ENCODE data around the gene CREB3L2. TPM values are rescaled to one million over a fixed set of nuclear protein-coding genes. Genes with fewer than 3 reads are reported as not detected.

CREB3L2 gene
- total and polyA plus RNA-seq, 10 of the 15 experiments (the other 5 are each of a cell fraction or from before 2014, with no cell fraction given) = 6.4 to 67.1 (median 26.2) TPM

- TF ChIP-seq POLR2AphosphoS2 (IDR thresholded peaks at IDR 0.05; ENCODE audit: low read depth, low read length) = 0 out of 2 replicates have a peak, but pooled peaks have one; percentile 22
- no peak for TF ChIP-seq USF2 (IDR thresholded peaks at IDR 0.05; ENCODE audit: borderline replicate concordance, low read depth, low read length)
- ATAC-seq (no peak), FAIRE-seq (no peak), DNase-seq (ENCODE audit: low read depth, low spot score) (no peak)
- CTCF ChIA-PET = interaction anchor here (0.8 to 16.2 kb wide), 4 partner anchors 14 to 331 kb away, joined by 3 to 271 read pairs (median 9); partner anchors contain the start of gene CREB3L2
- Histone ChIP-seq H3K4me3 (peak overlapping the region; percentile 4; the same call in 1 of the 2 replicates), H3K9me3 (replicated peaks; ENCODE audit: control insufficient read depth, insufficient read depth, low read length) (peaks cover 22% of the 10 kb centered on the region), H3K27me3 (replicated peaks in 1 of 2; ENCODE audit: control insufficient read depth in 2 of 2, insufficient read depth in 2 of 2, low read length in 1 of 2) (no peaks in the 10 kb centered on the region), H3K4me1 (ENCODE audit: control insufficient read depth, insufficient read depth, low read length) (peaks cover 76% of the 10 kb centered on the region), H4K20me1 (ENCODE audit: control insufficient read depth, insufficient read depth) (no peaks in the 10 kb centered on the region), H3K9ac (ENCODE audit: control insufficient read depth, insufficient read depth, low read length) (peak overlapping the region; percentile 53), H3K27ac (ENCODE audit: control insufficient read depth, insufficient read depth) (peak overlapping the region; percentile 95), H3K79me2 (ENCODE audit: control insufficient read depth, insufficient read depth, low read length) (peaks cover 96% of the 10 kb centered on the region), H2AFZ (ENCODE audit: control insufficient read depth, low read depth, low read length) (no peak overlapping the region; the same call in 1 of the 2 replicates), H3K36me3 (ENCODE audit: control insufficient read depth in 2 of 2, insufficient read depth in 2 of 2, low read length in 1 of 2) (peaks cover 11 to 22% of the 10 kb centered on the region in 2 experiments), H3K4me2 (ENCODE audit: control insufficient read depth, insufficient read depth) (peak overlapping the region; percentile 99)
- BruUV-seq (replicated peaks) = TSS peak; percentile 1
- WGBS (ENCODE audit: insufficient coverage, insufficient replicate concordance, low lambda C conversion rate, missing lambda C conversion rate) = 66% methylated on average over 5 of the region's 5 CpGs
- POLR2A ChIA-PET = interaction anchor here (1.0 to 8.0 kb wide), 5 partner anchors 12 to 63 kb away, joined by 3 to 127 read pairs (median 5); partner anchors contain the start of gene CREB3L2
- in situ Hi-C loops (cut with MboI) (no loop called here), intact Hi-C loops (cut with micrococcal nuclease; ENCODE audit: unreplicated experiment) (loop anchor here (2.0 to 5.0 kb wide), 2 partner anchors 13 to 50 kb away; no protein-coding TSS in a partner anchor)
- RAD21 ChIA-PET (ENCODE audit: unreplicated experiment) = interaction anchor here (0.7 to 3.6 kb wide), 12 partner anchors 8 to 581 kb away, joined by 3 to 77 read pairs (median 5); partner anchors contain the start of gene CREB3L2
- SMC1A ChIA-PET (ENCODE audit: uncharacterized antibody, unreplicated experiment) = interaction anchor here (0.7 to 23.6 kb wide), 17 partner anchors 9 to 197 kb away, joined by 3 to 516 read pairs (median 4); partner anchors contain the start of gene CREB3L2
These were observed 14.3 kb downstream of the CREB3L2 start for GRCh38 chr7:137987563-137987962.

- peaks cover 77% of the 10 kb centered on the region for H3K4me1 ChIP-seq (ENCODE audit: control insufficient read depth, insufficient read depth, low read length)
- FAIRE-seq = no peak
- ChIA-PET POLR2A (interaction anchor here (0.6 to 8.0 kb wide), 10 partner anchors 8 to 62 kb away, joined by 3 to 127 read pairs (median 5); partner anchors contain the start of gene CREB3L2), CTCF (interaction anchor here (0.8 to 16.2 kb wide), 5 partner anchors 14 to 330 kb away, joined by 3 to 271 read pairs (median 5); partner anchors contain the start of gene CREB3L2), SMC1A (ENCODE audit: uncharacterized antibody, unreplicated experiment) (interaction anchor here (0.7 to 23.6 kb wide), 20 partner anchors 9 to 196 kb away, joined by 3 to 516 read pairs (median 4); partner anchors contain the start of gene CREB3L2), RAD21 (ENCODE audit: unreplicated experiment) (interaction anchor here (0.7 to 3.6 kb wide), 12 partner anchors 9 to 581 kb away, joined by 3 to 77 read pairs (median 4); partner anchors contain the start of gene CREB3L2)
- intact Hi-C loops (cut with micrococcal nuclease; ENCODE audit: unreplicated experiment) (loop anchor here (2.0 to 5.0 kb wide), 2 partner anchors 14 to 50 kb away; no protein-coding TSS in a partner anchor), in situ Hi-C loops (cut with MboI) (no loop called here)
- H3K36me3 ChIP-seq (ENCODE audit: control insufficient read depth in 2 of 2, insufficient read depth in 2 of 2, low read length in 1 of 2) = peaks cover 13 to 23% of the 10 kb centered on the region in 2 experiments
- peak overlapping the region; percentile 95 for H3K27ac ChIP-seq (ENCODE audit: control insufficient read depth, insufficient read depth)
- no peaks in the 10 kb centered on the region for H3K27me3 ChIP-seq (replicated peaks in 1 of 2; ENCODE audit: control insufficient read depth in 2 of 2, insufficient read depth in 2 of 2, low read length in 1 of 2)
- no peak overlapping the region; the same call in 1 of the 2 replicates for H2AFZ ChIP-seq (ENCODE audit: control insufficient read depth, low read depth, low read length)
- no peak for ATAC-seq
- no peak for DNase-seq (ENCODE audit: low read depth, low spot score)
- BruUV-seq (replicated peaks) = no TSS peak
- H3K9ac ChIP-seq (ENCODE audit: control insufficient read depth, insufficient read depth, low read length) = peak overlapping the region; percentile 55
- peaks cover 96% of the 10 kb centered on the region for H3K79me2 ChIP-seq (ENCODE audit: control insufficient read depth, insufficient read depth, low read length)
- 70% methylated on average over 3 of the region's 3 CpGs for WGBS (ENCODE audit: insufficient coverage, insufficient replicate concordance, low lambda C conversion rate, missing lambda C conversion rate)
- no peaks in the 10 kb centered on the region for H4K20me1 ChIP-seq (ENCODE audit: control insufficient read depth, insufficient read depth)
- H3K4me2 ChIP-seq (ENCODE audit: control insufficient read depth, insufficient read depth) = peak overlapping the region; percentile 99
- H3K4me3 ChIP-seq = peak overlapping the region; percentile 4; the same call in 1 of the 2 replicates
- TF ChIP-seq RAD51 (IDR thresholded peaks at IDR 0.05) (no peak), ZNF687 (IDR thresholded peaks at IDR 0.05) (no peak; the same call in 1 of the 2 replicates)
- H3K9me3 ChIP-seq (replicated peaks; ENCODE audit: control insufficient read depth, insufficient read depth, low read length) = peaks cover 28% of the 10 kb centered on the region
These were observed 14.9 kb downstream of the CREB3L2 start for GRCh38 chr7:137987018-137987349.

All from GM12878 (cell line).